ENCODE data around the gene NPLOC4.

NPLOC4 gene

GRCh38 chr17:81546906-81547613 is 89.9 kb downstream of the NPLOC4 start:
- DNase-seq (ENCODE audit: low read depth in 2 of 2), result no peak

GRCh38 chr17:81545160-81545949 is 91.6 kb downstream of the NPLOC4 start:
- no peak for DNase-seq (ENCODE audit: low read depth in 2 of 2)

GRCh38 chr17:81544281-81544974 is 92.5 kb downstream of the NPLOC4 start:
- no peak for DNase-seq (ENCODE audit: low read depth in 2 of 2)

GRCh38 chr17:81543756-81544155 is 93.2 kb downstream of the NPLOC4 start:
- no peak for DNase-seq (ENCODE audit: low read depth in 2 of 2)

DNA sequence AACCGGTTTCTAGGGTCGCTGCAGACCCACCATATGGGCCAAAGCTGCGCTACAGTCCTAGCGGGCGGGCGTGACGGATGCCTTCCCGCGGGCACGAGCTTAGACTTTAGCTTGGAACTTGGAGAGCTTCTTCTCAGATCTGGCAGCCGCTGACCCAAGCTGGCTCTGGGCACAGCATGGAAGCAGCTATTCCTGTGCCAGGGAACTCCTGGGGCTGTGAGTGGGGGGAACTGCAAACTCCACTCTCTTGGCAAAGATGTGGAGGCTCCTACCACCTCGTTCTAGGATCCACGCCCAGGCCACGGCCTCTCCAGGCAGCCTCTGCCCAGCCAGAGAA is 93.6 kb downstream of the NPLOC4 start:
- no peak for DNase-seq (ENCODE audit: low read depth in 2 of 2)

GRCh38 chr17:81542431-81543338 is 94.2 kb downstream of the NPLOC4 start:
- no peak for DNase-seq (ENCODE audit: low read depth in 2 of 2)

DNA sequence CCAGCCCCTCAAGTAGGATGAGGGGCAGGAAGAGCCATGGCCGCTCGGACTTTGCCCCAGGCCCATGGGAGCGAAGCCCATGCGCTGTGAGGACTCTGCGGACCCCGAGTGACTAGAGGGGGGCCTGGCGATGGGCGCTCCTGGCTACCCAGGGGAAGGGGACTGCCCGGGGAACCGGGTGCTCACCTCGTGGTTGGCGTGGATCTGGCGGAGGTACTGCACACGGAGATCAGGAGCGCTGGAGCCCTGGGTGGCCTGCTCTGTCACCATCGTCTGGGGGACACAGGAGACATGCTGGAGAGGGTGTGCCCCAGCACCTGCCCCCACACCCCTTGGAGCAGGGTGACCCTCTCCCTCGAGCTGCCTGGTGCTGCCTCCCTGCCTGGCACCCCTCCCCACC is 95.8 kb downstream of the NPLOC4 start:
- no peak for DNase-seq (ENCODE audit: low read depth in 2 of 2)

DNA sequence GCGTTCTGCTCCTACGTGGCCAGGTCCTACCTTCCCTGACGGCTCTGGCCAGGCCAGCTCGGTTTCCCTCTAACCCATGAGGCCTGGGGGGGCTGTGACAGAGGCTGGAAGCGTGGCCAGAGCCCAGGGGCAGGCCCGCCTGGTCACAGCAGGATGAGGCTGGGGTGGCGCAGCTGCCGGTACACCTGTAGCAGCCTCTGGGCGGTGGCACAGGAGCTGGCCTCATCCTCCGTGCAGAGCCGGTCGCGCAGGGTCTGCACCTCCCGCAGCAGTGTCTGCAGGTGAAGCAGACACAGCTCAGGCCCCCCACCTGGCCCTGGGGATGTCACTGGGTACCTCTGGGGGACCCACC is 96.3 kb downstream of the NPLOC4 start:
- DNase-seq (ENCODE audit: low read depth in 2 of 2), result no peak

GRCh38 chr17:81539961-81540675 is 96.8 kb downstream of the NPLOC4 start:
- DNase-seq (ENCODE audit: low read depth in 2 of 2), result no peak

DNA sequence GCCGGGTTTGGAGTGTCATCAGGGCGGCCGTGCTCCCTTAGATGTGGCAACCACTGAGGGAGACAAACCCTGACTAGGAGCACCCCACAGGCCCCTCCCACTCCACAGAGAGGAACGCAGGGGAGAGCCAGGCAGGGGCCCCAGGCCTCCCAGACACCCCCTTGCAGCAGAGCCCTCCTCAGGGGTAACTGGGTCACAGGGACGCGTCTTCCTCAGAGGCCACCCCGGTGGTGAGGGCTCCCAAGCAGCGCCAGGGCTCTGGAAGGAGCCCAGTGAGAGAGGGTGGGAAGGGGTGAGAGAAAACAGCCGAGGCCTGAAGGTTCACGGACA is 97.4 kb downstream of the NPLOC4 start:
- no peak for DNase-seq (ENCODE audit: low read depth in 2 of 2)

DNA sequence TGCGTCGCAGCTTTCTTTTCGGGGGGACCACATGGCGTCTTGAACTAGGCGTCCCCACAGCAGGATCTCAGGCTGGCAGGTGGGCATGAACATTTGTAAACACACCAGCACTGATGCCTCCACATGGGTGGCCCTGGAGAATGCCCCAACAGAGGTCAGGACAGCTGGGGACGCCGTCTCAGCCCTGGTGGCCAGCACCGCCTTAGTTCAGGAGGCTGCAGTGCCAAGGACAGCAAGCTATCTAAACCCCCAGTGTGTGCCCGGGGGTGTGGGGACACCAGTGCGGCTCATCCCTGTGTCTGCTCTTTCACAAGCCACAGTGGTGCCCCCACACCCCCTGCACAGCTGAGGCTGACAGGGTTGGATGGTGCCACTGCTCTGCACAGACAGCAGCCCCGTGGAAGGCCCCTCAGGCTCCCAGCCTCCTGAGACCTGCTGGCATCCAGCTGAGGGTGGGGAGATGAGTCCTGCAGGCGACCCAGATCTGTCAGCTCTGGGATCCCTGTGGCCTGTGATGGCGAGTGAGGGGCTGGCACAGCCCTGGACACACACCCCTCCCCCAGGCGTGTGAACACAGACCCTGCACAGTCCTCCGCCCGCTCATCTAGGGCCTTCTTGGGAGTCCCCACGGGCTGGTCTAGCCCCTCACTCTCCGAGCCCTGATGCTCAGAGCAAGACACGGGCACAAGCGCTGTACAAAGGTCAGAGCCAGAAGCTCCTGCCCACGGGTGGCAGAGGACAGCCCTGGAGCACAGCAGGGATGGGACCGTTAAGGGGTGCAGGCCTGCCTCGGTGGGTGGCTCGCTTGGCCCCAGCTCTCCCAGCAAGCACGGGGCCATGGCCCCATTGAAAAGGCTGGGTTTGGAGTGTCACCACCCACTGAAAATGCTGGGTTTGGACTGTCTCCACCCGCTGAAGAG is 98.0 kb downstream of the NPLOC4 start:
- DNase-seq (ENCODE audit: low read depth in 2 of 2), result no peak

DNA sequence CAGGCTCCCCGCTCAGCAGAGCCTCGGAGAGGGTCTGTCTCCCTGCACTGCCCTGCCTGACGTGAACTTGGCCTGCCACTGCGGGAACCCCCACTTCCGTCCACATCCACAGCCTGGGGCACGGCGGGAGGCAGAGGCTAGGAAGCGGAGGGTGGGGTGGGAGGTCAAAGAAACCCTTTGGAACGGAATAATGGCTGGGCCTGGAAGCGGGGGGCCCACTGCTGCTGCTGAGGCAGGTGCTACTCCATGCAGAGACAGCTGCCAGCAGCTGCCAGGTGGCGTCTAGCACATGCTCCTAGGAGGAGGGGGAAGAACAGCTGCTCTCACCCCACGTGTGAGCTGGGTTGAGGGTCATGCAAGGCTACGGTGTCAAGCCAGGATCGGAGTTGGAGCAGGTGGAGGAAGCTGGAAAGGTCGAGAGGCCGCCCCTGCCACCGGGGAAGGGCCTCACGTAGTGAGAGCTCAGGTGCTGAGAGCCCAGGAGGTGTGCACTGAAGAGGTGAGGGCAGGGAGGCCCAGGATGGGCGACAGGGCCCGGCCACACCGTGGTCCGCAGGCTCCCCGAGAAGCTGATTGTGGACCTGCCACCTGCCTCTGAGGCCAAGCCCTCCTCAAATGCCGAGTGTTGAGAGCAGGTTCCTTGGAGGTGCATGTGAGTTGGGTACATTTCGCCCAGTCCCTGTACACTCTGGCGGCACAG is 98.9 kb downstream of the NPLOC4 start:
- DNase-seq (ENCODE audit: low read depth in 2 of 2), result no peak

GRCh38 chr17:81537343-81537855 is 99.5 kb downstream of the NPLOC4 start:
- no peak for DNase-seq (ENCODE audit: low read depth in 2 of 2)

- DNase-seq (ENCODE audit: low read depth in 2 of 2), result no peak
Observed at GRCh38 chr17:81536299-81537290, 100.3 kb downstream of the NPLOC4 start.

GRCh38 chr17:81535480-81536298 is 101.2 kb downstream of the NPLOC4 start:
- DNase-seq (ENCODE audit: low read depth in 2 of 2), result no peak

DNA sequence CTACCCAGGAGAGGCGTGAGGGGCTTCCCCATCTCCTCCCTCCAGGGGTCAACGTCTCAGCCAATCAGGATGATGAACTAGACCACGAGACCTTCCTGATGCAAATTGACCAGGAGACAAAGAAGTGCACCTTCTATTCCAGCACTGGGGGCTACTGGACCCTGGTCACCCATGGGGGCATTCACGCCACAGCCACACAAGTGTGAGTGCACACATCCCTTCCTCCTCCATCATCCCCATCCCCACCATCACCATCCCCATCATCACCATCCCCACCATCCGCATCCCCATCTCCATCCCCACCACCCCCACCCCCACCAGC is 101.9 kb downstream of the NPLOC4 start:
- no peak for DNase-seq (ENCODE audit: low read depth in 2 of 2)

Data from stimulated activated CD8-positive, alpha-beta memory T cell treated with anti-CD3 and anti-CD28 coated beads, Interleukin-15, amount 100 ng/mL, for 4 hours (primary cell).